Measurements from ENCODE around the gene TLE1.

DNA sequence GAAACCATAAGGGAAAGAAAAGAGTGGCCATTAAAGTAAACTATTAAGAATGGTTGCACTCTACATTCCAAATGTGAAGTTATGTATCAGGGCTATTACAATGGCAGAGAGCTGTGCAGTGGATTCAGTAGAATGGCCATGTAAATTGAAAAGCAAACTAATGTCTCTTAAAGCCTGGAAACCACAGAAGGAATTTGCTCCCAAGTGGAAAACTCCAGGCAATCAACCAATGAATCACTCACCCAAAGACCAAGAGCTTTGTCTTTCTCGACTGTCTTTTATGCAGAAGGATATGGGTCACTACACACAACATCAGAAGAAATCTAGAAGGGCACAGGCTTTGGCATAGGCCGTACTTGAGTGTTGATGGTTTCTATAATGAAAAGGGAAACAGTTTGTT lies 114.9 kb downstream of the TLE1 start:
- TF ChIP-seq, protein P1, sequence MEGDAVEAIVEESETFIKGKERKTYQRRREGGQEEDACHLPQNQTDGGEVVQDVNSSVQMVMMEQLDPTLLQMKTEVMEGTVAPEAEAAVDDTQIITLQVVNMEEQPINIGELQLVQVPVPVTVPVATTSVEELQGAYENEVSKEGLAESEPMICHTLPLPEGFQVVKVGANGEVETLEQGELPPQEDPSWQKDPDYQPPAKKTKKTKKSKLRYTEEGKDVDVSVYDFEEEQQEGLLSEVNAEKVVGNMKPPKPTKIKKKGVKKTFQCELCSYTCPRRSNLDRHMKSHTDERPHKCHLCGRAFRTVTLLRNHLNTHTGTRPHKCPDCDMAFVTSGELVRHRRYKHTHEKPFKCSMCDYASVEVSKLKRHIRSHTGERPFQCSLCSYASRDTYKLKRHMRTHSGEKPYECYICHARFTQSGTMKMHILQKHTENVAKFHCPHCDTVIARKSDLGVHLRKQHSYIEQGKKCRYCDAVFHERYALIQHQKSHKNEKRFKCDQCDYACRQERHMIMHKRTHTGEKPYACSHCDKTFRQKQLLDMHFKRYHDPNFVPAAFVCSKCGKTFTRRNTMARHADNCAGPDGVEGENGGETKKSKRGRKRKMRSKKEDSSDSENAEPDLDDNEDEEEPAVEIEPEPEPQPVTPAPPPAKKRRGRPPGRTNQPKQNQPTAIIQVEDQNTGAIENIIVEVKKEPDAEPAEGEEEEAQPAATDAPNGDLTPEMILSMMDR (IDR thresholded peaks at IDR 0.05; ENCODE audit: low read depth, low read length) = no peak
- no peak for TF ChIP-seq EZH2phosphoT487 (IDR thresholded peaks at IDR 0.05; ENCODE audit: low read depth)
